ENCODE data around the gene C17orf113. TPM values are rescaled to one million over a fixed set of nuclear protein-coding genes. Genes with fewer than 3 reads are reported as not detected.

Gene C17orf113
- total and polyA plus RNA-seq, 2 of the 13 experiments (the other 11 are each of a cell fraction or from before 2014, with no cell fraction given), result 0.87 to 1.1 TPM

- TF ChIP-seq GMEB2 (CRISPR knock-in tag; IDR thresholded peaks at IDR 0.05; ENCODE audit: low read depth) (no peak), MNT (IDR thresholded peaks at IDR 0.05) (no peak), ZNF552 (CRISPR knock-in tag; IDR thresholded peaks at IDR 0.05; ENCODE audit: borderline replicate concordance) (no peak), MTF2 (CRISPR knock-in tag; IDR thresholded peaks at IDR 0.05; ENCODE audit: borderline replicate concordance) (no peak), KDM5A (IDR thresholded peaks at IDR 0.05; ENCODE audit: borderline replicate concordance, low read length) (no peak), ZNF580 (CRISPR knock-in tag; IDR thresholded peaks at IDR 0.05; ENCODE audit: borderline replicate concordance, low read depth) (peak; percentile 78), KAT2B (IDR thresholded peaks at IDR 0.05; ENCODE audit: borderline replicate concordance, low read depth, low read length) (no peak), ZNF788 (CRISPR knock-in tag; IDR thresholded peaks at IDR 0.05; ENCODE audit: borderline replicate concordance) (no peak; the same call in 1 of the 2 replicates), KLF13 (CRISPR knock-in tag; IDR thresholded peaks at IDR 0.05) (no peak), ZNF562 (CRISPR knock-in tag; IDR thresholded peaks at IDR 0.05; ENCODE audit: borderline replicate concordance) (no peak), JUNB (CRISPR knock-in tag; IDR thresholded peaks at IDR 0.05; ENCODE audit: borderline replicate concordance) (no peak), NPAS2 (CRISPR knock-in tag; IDR thresholded peaks at IDR 0.05; ENCODE audit: borderline replicate concordance) (no peak), CEBPB (IDR thresholded peaks at IDR 0.05; ENCODE audit: borderline replicate concordance, low read depth, low read length) (no peak), HINFP (CRISPR knock-in tag; IDR thresholded peaks at IDR 0.05; ENCODE audit: low read depth) (no peak), ZNF292 (CRISPR knock-in tag; IDR thresholded peaks at IDR 0.05; ENCODE audit: borderline replicate concordance, low read depth) (no peak), HDAC1 (CRISPR knock-in tag; IDR thresholded peaks at IDR 0.05) (no peak), SMC3 (IDR thresholded peaks at IDR 0.05; ENCODE audit: low read length) (peak; percentile 86), ZBTB42 (CRISPR knock-in tag; IDR thresholded peaks at IDR 0.05) (no peak), ZNF790 (CRISPR knock-in tag; IDR thresholded peaks at IDR 0.05; ENCODE audit: borderline replicate concordance) (no peak), ZNF556 (CRISPR knock-in tag; IDR thresholded peaks at IDR 0.05; ENCODE audit: borderline replicate concordance) (no peak), TEF (CRISPR knock-in tag; IDR thresholded peaks at IDR 0.05) (no peak), ZNF644 (CRISPR knock-in tag; IDR thresholded peaks at IDR 0.05; ENCODE audit: low read depth) (no peak), FOSL2 (CRISPR knock-in tag; IDR thresholded peaks at IDR 0.05) (no peak), ZNF10 (CRISPR knock-in tag; IDR thresholded peaks at IDR 0.05; ENCODE audit: borderline replicate concordance, low read depth) (no peak), WIZ (CRISPR knock-in tag; IDR thresholded peaks at IDR 0.05) (no peak), THAP11 (CRISPR knock-in tag; IDR thresholded peaks at IDR 0.05) (peak; percentile 51; the same call in 1 of the 2 replicates)
These were observed 17.1 kb upstream of the C17orf113 start (continued) for GRCh38 chr17:42067371-42068091.

All from HepG2 (cell line).